ENCODE results near the gene TRPV3. TPM values are rescaled to one million over a fixed set of nuclear protein-coding genes. Genes with fewer than 3 reads are reported as not detected.

The TRPV3 gene
- total RNA-seq, 2 experiments from 2014 or later = 0.25 to 0.56 TPM

- Histone ChIP-seq H3K27ac (ENCODE audit: low read depth in 1 of 2, low read length in 2 of 2) (no peak overlapping the region), H3K9me3 (ENCODE audit: control insufficient read depth in 1 of 2, insufficient read depth in 1 of 2, low read length in 2 of 2) (peaks cover 0 to 6% of the 10 kb centered on the region in 2 experiments), H3K36me3 (ENCODE audit: insufficient read depth, low read length) (no peaks in the 10 kb centered on the region), H3K4me1 (ENCODE audit: insufficient read depth, low read length) (no peaks in the 10 kb centered on the region), H3K27me3 (ENCODE audit: control insufficient read depth in 1 of 2, insufficient read depth in 2 of 2, low read length in 2 of 2) (no peaks in the 10 kb centered on the region), H3K4me3 (ENCODE audit: low read length) (no peak overlapping the region)
- no peak for DNase-seq
- H3K4me1 Mint-ChIP-seq (ENCODE audit: low read depth) = no peaks in the 10 kb centered on the region
- no peaks in the 10 kb centered on the region for H3K36me3 Mint-ChIP-seq (ENCODE audit: low read depth)
- H3K4me3 Mint-ChIP-seq = no peak overlapping the region
- POLR2A ChIA-PET = no interaction called here
- no peaks in the 10 kb centered on the region for H3K9me3 Mint-ChIP-seq
- H3K27me3 Mint-ChIP-seq = peaks cover 5% of the 10 kb centered on the region
- intact Hi-C loops (cut with DNase I, micrococcal nuclease) = no loop called here
- CTCF ChIA-PET = no interaction called here
- no peak overlapping the region for H3K27ac Mint-ChIP-seq
- no peak for TF ChIP-seq CTCF (IDR thresholded peaks at IDR 0.05)
- ATAC-seq (ENCODE audit: poor library complexity) = no peak
Observed at GRCh38 chr17:3527896-3528295, 29.7 kb downstream of the TRPV3 start.

- CTCF ChIA-PET = no interaction called here
- POLR2A ChIA-PET = no interaction called here
- no peak overlapping the region for H3K4me3 Mint-ChIP-seq
- Histone ChIP-seq H3K27me3 (ENCODE audit: control insufficient read depth in 1 of 2, insufficient read depth in 2 of 2, low read length in 2 of 2) (no peaks in the 10 kb centered on the region), H3K27ac (ENCODE audit: low read depth in 1 of 2, low read length in 2 of 2) (no peak overlapping the region), H3K4me1 (ENCODE audit: insufficient read depth, low read length) (no peaks in the 10 kb centered on the region), H3K4me3 (ENCODE audit: low read length) (no peak overlapping the region), H3K36me3 (ENCODE audit: insufficient read depth, low read length) (no peaks in the 10 kb centered on the region), H3K9me3 (ENCODE audit: control insufficient read depth in 1 of 2, insufficient read depth in 1 of 2, low read length in 2 of 2) (peaks cover 0 to 2% of the 10 kb centered on the region in 2 experiments)
- H3K4me1 Mint-ChIP-seq (ENCODE audit: low read depth) = no peaks in the 10 kb centered on the region
- intact Hi-C loops (cut with DNase I, micrococcal nuclease) = no loop called here
- H3K27ac Mint-ChIP-seq = no peak overlapping the region
- no peak for DNase-seq
- H3K27me3 Mint-ChIP-seq = peaks cover 5% of the 10 kb centered on the region
- no peaks in the 10 kb centered on the region for H3K36me3 Mint-ChIP-seq (ENCODE audit: low read depth)
- no peak for TF ChIP-seq CTCF (IDR thresholded peaks at IDR 0.05)
- H3K9me3 Mint-ChIP-seq = no peaks in the 10 kb centered on the region
- ATAC-seq (ENCODE audit: poor library complexity) = no peak
Observed at GRCh38 chr17:3527468-3527867, 30.1 kb downstream of the TRPV3 start.

- ATAC-seq (ENCODE audit: poor library complexity) = no peak
- Mint-ChIP-seq H3K9me3 (no peaks in the 10 kb centered on the region), H3K4me1 (ENCODE audit: low read depth) (no peaks in the 10 kb centered on the region), H3K27me3 (peaks cover 5% of the 10 kb centered on the region), H3K36me3 (ENCODE audit: low read depth) (no peaks in the 10 kb centered on the region), H3K4me3 (no peak overlapping the region), H3K27ac (no peak overlapping the region)
- POLR2A ChIA-PET = no interaction called here
- no peak for TF ChIP-seq CTCF (IDR thresholded peaks at IDR 0.05)
- DNase-seq = no peak
- H3K4me1 ChIP-seq (ENCODE audit: insufficient read depth, low read length) = no peaks in the 10 kb centered on the region
- no peaks in the 10 kb centered on the region for H3K36me3 ChIP-seq (ENCODE audit: insufficient read depth, low read length)
- CTCF ChIA-PET = no interaction called here
- no peak overlapping the region for H3K27ac ChIP-seq (ENCODE audit: low read depth in 1 of 2, low read length in 2 of 2)
- H3K9me3 ChIP-seq (ENCODE audit: control insufficient read depth in 1 of 2, insufficient read depth in 1 of 2, low read length in 2 of 2) = no peaks in the 10 kb centered on the region
- intact Hi-C loops (cut with DNase I, micrococcal nuclease) = no loop called here
- H3K4me3 ChIP-seq (ENCODE audit: low read length) = no peak overlapping the region
- H3K27me3 ChIP-seq (ENCODE audit: control insufficient read depth in 1 of 2, insufficient read depth in 2 of 2, low read length in 2 of 2) = no peaks in the 10 kb centered on the region
Observed at GRCh38 chr17:3526971-3527370, 30.6 kb downstream of the TRPV3 start.
